Stimulated activated CD4-positive, alpha-beta T cell treated with anti-CD3 and anti-CD28 coated beads, Interleukin-2, amount 100 ng/mL, for 24 hours (primary cell): ENCODE measurements around the gene UBE2G2.
"Not testable (repeated sequence)": the region's sequence is repeated elsewhere in the genome, so short reads cannot be mapped to it uniquely, and the experiment has no call there.

Source experiments
- DNase-seq, 2 donors: peaks; one replicate each; pipeline ENCODE4 v3.0.0-alpha.2; 2020

Gene UBE2G2

GRCh38 chr21:44835647-44835973, 34.0 kb upstream of the UBE2G2 start:
- DNase-seq: no peak

- DNase-seq: no peak
Observed at GRCh38 chr21:44834951-44835646, 33.5 kb upstream of the UBE2G2 start.

- no peak for DNase-seq
Observed at GRCh38 chr21:44834231-44834950, 32.8 kb upstream of the UBE2G2 start.

GRCh38 chr21:44833663-44834062, 32.0 kb upstream of the UBE2G2 start:
- DNase-seq: no peak

- not testable (repeated sequence) for DNase-seq
Observed at GRCh38 chr21:44832516-44833255, 31.1 kb upstream of the UBE2G2 start.

DNA sequence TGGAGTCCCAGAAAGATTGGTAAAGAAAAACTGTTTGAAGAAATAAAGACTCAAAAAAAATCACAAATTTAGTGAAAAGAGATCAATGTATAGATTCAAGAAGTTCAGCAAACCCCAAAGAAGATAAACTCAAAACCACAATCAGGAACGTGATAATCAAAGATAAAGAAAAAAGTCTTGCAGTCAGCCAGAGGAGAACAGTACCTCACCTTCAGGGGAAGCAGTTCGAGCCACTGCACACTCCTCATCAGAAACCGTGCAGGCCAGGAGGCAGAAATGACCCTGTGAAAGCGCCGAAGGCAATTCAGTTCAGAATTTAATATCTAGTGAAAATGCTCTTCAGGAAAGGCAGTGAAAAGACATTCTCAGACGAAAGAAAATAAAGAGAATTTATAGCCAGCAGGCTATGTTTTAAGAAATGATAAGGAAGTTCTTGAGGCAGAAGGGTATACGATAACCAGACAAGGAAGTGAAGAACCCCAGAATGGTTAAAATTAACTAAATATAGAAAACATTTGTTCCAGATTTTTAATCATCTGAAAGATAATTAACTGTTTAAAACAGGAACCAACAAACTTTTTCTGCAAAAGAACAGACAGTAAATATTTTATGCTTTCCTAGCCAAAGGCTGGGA, 29.7 kb upstream of the UBE2G2 start:
- DNase-seq: no peak

DNA sequence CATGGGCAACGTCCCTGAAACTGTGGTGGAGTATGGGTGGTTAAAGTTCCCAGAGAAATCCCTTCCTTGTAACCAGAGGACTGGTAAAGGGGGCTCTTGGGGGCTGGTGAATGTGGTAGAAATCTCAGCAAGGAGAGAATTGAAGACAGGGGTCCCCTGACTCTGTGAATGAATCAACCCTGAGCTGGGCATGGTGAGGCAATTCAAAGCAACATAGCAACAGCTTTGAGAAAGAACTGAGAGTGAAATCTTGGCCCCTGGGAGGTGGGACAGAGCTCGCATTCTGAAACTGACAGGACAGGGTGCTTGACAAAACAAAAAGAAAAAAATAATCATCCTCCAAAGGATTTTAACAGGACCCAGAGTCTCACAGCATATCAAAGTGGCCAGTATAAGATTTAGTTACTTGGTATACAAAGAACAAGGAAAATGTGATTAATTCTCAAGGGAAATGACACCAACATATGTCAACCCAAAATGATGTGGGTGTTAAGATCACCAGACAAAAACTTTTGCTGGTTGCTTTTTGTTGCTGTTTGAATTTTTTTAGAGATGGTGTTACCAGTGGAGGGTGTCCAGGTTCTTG, 28.0 kb upstream of the UBE2G2 start:
- no peak for DNase-seq

GRCh38 chr21:44828362-44829056, 26.9 kb upstream of the UBE2G2 start:
- no peak for DNase-seq

DNA sequence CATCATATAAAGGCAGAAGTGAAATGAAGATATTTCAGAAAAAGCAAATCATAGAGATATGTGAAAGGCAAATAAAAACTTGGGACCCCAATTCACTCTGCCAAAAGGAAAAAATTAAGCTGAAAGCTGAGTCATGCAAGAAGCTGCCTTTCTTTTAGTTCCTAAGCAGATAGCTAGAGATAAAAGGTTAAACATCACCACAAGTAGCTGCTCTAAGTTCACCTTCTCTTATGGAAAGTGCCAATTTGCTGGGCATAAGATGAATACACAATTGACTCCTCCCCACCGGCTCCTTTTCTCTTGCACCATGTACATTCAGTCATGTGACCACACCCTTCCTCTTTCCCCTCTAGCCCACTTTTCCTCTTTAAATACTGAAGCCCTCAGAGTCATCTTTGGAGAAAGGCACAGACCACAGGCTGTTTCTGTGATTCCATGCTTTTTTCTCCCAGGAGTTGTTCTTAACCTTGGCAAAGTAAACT, 21.6 kb upstream of the UBE2G2 start:
- no peak for DNase-seq

- no peak for DNase-seq
Observed at GRCh38 chr21:44822484-44823178, 21.0 kb upstream of the UBE2G2 start.

DNA sequence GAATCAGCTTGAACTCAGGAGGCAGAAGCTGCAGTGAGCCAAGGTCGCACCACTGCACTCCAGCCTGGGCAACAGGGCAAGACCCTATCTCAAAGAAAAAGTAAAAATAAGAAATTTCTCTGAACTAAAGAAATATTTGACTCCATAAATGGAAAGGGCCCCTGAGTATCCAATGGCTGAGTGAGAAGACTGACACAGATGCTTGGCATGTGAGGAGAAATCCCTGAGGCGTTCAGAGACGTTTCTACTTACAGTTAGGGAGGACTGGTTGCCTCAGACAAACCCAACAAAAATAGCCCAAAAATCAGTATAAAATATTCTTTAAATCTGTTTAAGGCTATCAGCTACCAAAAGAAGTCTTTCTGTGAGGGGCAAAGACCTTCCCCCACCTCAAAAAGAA, 19.2 kb upstream of the UBE2G2 start:
- DNase-seq: no peak

DNA sequence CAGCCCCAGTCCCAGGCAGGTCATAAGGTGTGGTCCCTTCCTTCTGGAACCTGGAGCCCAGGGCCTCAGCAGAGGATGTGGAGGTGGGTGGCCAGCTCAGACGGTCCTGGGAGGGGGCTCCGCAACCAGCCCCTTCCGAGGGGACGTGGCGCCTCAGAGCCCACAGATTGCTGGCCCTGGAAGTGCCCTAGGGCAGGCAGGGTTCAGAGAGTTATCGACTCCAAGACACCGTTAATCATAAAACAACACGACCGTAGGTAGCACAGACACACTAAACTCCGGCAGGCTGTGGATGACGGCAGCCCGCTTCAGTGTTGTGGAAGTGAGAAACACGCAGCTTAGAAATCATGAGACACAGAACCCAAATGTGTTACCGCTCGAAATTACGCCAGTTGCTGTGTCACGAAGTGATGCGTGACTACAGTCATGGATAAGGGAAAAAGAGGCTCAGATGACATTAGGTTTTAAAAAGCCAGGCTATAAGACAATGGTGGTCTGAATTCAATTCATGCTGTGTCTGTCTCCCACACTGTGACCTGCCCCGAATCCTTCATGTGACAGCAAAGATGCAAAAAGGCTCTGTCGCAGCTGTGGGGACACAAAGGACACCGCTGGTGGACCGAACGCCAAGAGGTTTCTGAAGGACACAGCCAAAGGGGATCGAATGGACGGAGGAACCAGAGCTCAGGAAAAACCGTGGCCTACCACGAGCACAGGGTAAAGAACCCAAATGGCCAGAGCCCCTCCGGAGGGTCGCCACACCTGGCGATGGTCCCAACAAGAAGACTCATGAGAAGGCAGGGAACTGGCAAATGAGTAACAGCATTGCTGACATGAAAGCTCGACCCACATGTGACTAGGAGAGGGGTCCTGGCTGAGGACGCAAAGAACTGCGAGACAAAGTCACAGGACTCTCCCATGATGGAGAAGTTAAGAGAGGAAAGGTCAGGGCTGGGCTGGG, 17.9 kb upstream of the UBE2G2 start:
- DNase-seq: no peak

DNA sequence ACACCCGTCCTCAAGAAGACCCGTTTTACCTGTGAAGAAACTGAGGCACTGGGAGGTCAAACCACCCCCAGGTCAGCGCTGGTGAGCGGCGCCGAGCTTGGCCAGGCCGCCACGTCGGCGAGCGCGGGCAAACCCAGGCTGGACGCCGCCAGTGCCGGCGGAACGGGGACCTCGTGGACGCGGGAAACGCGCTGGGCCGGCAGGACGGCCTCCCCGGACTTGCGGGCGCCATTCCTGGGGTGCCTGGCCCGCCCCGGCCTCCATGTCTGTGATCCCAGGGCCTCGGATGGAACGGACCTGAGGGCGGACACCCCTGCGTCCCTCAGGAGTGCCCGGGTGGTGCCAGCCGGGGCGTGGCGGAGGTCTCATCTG, 17.0 kb upstream of the UBE2G2 start:
- no peak for DNase-seq

- peak; percentile 84 to 86 for DNase-seq
Observed at GRCh38 chr21:44817914-44818639, 16.5 kb upstream of the UBE2G2 start, which contains the start of gene SUMO3. SUMO3 (minus strand) TSS chr21:44818062; CDS start chr21:44817968, 94 bp downstream.

DNA sequence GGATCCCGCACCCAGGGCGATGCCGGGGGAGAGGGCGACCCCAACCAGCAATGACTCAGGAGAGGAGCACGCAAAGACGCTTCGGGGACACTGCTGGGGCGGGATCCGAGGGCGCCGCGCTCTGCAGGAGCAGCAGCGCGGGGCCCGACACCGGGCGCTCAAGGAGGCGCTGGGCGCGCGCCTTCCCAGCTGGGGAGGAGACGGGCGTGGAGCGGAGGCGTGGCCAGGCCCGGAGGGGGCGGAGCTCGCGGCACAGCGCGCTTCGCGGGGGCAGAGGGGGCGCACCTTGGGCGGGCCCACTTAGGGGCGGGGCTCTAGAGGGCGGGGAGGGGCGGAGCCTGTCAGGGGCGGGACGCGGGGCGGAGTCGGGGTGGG, 15.9 kb upstream of the UBE2G2 start:
- peak; percentile 92 to 95 for DNase-seq

DNA sequence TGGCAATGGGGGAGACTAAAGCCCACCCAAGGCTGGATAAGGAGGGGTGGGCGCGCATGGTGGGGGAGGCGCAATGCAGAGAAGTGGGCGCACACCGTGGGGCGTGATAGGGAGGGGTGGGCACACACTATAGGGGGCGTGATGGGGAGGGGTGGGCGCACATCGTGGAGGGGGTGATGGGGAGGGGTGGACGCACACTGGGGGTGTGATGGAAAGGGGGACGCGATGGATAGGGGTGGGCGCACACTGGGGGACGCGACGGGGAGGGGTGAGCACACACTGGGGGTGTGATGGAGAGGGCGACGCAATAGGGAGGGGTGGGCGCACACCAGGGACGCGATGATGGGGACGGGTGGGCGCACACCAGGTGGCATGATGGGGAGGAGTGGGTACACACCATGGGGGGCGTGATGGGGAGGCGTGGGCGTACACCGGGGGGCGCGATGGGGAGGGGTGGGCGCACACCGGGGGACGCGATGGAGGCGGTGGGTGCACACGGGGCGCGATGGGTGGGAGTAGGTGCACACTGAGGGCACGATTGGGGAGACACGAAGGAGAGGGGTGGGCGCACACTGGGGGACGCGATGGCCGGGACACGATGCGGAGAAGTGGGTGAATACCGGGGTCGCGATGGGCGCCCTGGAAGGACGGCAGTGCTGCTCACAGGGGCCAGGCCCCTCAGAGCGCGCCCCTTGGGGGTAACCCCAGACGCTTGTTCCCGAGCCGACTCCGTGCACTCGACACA, 15.3 kb upstream of the UBE2G2 start:
- DNase-seq: no peak

DNA sequence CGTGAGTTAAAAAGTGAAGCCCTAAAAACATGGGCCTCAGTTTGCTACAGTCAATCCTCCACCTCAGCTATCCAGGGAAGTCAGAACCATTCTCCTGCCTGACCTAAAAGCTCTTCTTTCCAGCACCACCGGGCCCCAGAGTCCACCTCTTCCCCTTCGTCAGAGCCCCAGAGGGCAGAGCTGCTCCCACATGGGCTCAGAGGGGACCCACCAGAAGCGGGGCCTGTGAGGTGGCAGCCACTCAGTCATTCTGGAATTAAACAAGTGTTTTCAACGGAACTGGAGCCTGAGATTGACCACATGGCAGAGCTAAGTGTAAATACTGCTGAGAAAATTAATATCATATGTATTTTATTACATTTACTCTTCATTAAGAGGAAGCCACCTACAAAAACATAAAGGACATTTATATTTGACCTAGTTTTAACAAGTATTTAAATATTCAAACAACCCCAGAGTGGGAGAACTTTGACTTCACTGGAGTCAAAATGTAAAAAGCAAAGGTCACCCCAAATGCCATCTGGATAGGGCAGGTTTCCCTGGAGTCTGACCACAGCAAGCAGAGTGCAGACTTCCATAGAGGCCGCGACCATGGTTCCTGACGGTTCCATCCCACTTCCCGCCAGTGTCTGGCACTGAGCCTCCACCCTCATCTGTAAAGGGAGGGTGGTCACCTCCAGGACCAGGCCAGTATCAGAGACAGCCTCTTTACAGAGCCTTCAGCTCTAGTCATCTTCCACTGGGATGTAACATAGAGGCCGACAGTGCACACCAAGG, 14.4 kb upstream of the UBE2G2 start:
- DNase-seq: no peak

- no peak for DNase-seq
Observed at GRCh38 chr21:44815225-44815624, 13.6 kb upstream of the UBE2G2 start.
